H1 (cell line): Measurements from ENCODE around the gene QSOX2. TPM values are rescaled to one million over a fixed set of nuclear protein-coding genes. Genes with fewer than 3 reads are reported as not detected.
A peak's percentile ranks its signal among the peaks of the same experiment; 100 is the strongest.

Experiments used
- CTCF ChIA-PET: fragments of 300-600 bp; sonication (Branson Sonifier 250); formaldehyde crosslinking; loops from one replicate; lab custom pipeline; 2021; ENCODE audit not compliant: partially characterized antibody; lab: Charles Lee
- POLR2A ChIA-PET: fragments of 300-600 bp; sonication (Branson Sonifier 250); formaldehyde crosslinking; loops from one replicate; lab custom pipeline; 2021; ENCODE audit warnings: inconsistent platforms; ENCODE audit not compliant: partially characterized antibody; lab: Charles Lee
- DNase-seq, 2 experiments: peaks; one replicate each; pipeline versions ENCODE4 v3.0.0 to v3.0.0-alpha.2; 2010 to 2022; ENCODE audit warnings: low spot score in 2 of 2, low read depth in 1 of 2, mixed read lengths in 1 of 2
- FAIRE-seq: peaks from 2 replicates; lab custom pipeline; 2011; peaks lifted over from hg19 to GRCh38; lab: Jason Lieb, UNC
- H2AFZ ChIP-seq: 2 replicates; pipeline ENCODE4 v1.8.1; 2012; ENCODE audit warnings: low read length, inconsistent platforms
- H2AK5ac ChIP-seq: 2 replicates; pipeline ENCODE4 v1.6.1; 2013; ENCODE audit warnings: low read depth, low read length
- H2BK120ac ChIP-seq: replicated peaks from 2 replicates; pipeline ENCODE3; 2013; ENCODE audit warnings: low read depth, low read length, inconsistent platforms
- H2BK12ac ChIP-seq: 2 replicates; pipeline ENCODE4 v1.6.1; 2013; ENCODE audit warnings: low read depth, low read length
- H2BK15ac ChIP-seq: 2 replicates; pipeline ENCODE4 v1.6.1; 2013; ENCODE audit warnings: low read length
- H2BK20ac ChIP-seq: 2 replicates; pipeline ENCODE4 v1.6.1; 2013; ENCODE audit warnings: low read length
- H2BK5ac ChIP-seq: 2 replicates; pipeline ENCODE4 v1.6.1; 2013; ENCODE audit warnings: low read depth, low read length
- H3K14ac ChIP-seq: 2 replicates; pipeline ENCODE4 v1.6.1; 2013; ENCODE audit warnings: inconsistent platforms; ENCODE audit not compliant: insufficient read length
- H3K18ac ChIP-seq: 2 replicates; pipeline ENCODE4 v1.6.1; 2013; ENCODE audit warnings: low read length; ENCODE audit errors: extremely low read depth
- H3K23ac ChIP-seq: 2 replicates; pipeline ENCODE4 v1.6.1; 2013; ENCODE audit warnings: inconsistent platforms; ENCODE audit not compliant: insufficient read length
- H3K23me2 ChIP-seq: 2 replicates; pipeline ENCODE4 v1.6.1; 2013; ENCODE audit warnings: low read depth, low read length
- H3K27ac ChIP-seq: 2 replicates; pipeline ENCODE4 v1.6.1; 2011; ENCODE audit warnings: low read depth, low read length, inconsistent platforms
- H3K27me3 ChIP-seq, 4 experiments: replicated peaks in 1 of 4; 1 replicate in 1 of 4; 2 replicates in 3 of 4; pipeline versions ENCODE4 v1.6.1 to v1.8.1; 2011 to 2013; ENCODE audit warnings: low read length in 3 of 4, mild to moderate bottlenecking in 3 of 4, inconsistent platforms in 2 of 4, mixed read lengths in 2 of 4, moderate library complexity in 1 of 4; ENCODE audit not compliant: control insufficient read depth in 3 of 4, insufficient read depth in 3 of 4; ENCODE audit errors: extremely low read depth in 1 of 4
- H3K36me3 ChIP-seq, 4 experiments: 2 replicates each; pipeline versions ENCODE4 v1.6.1 to v1.8.1; 2011 to 2013; ENCODE audit warnings: mild to moderate bottlenecking in 4 of 4, low read length in 3 of 4, moderate library complexity in 2 of 4, control low read depth in 1 of 4, inconsistent platforms in 1 of 4; ENCODE audit not compliant: insufficient read depth in 4 of 4, control insufficient read depth in 2 of 4
- H3K4ac ChIP-seq: replicated peaks from 2 replicates; pipeline ENCODE3; 2013; ENCODE audit warnings: low read length, low read depth, mixed read lengths, inconsistent platforms; ENCODE audit not compliant: insufficient read length
- H3K4me1 ChIP-seq, 4 experiments: replicated peaks in 1 of 4; 1 replicate in 1 of 4; 2 replicates in 3 of 4; pipeline versions ENCODE4 v1.6.1 to v1.8.1; 2011 to 2013; ENCODE audit warnings: low read length in 3 of 4, inconsistent platforms in 2 of 4, mixed read lengths in 1 of 4; ENCODE audit not compliant: insufficient read depth in 4 of 4, control insufficient read depth in 3 of 4
- H3K4me2 ChIP-seq, 2 experiments: 2 replicates each; pipeline versions ENCODE4 v1.6.1 to v1.8.1; 2011 to 2013; ENCODE audit warnings: low read depth in 2 of 2, low read length in 2 of 2, control low read depth in 1 of 2, inconsistent platforms in 1 of 2, mild to moderate bottlenecking in 1 of 2; ENCODE audit not compliant: insufficient read depth in 1 of 2
- H3K4me3 ChIP-seq, 4 experiments: fragments of 200-600, 300-600 bp in 1 of 4; sonication (generic), shearing (Covaris generic), sonication (Bioruptor Twin) in 1 of 4; 2 replicates each; pipeline versions ENCODE4 v1.5.1 to v1.8.1; 2011 to 2016; ENCODE audit warnings: low read length in 4 of 4, low read depth in 3 of 4, control low read depth in 2 of 4, inconsistent platforms in 2 of 4, mild to moderate bottlenecking in 2 of 4, mixed read lengths in 1 of 4, moderate library complexity in 1 of 4; ENCODE audit not compliant: insufficient read depth in 2 of 4; ENCODE audit errors: extremely low read depth in 1 of 4
- H3K56ac ChIP-seq: replicated peaks from 2 replicates; pipeline ENCODE3; 2013; ENCODE audit warnings: low read depth, mild to moderate bottlenecking, mixed read lengths, low read length, inconsistent platforms; ENCODE audit not compliant: insufficient read length
- H3K79me1 ChIP-seq: 2 replicates; pipeline ENCODE4 v1.6.1; 2013; ENCODE audit warnings: low read depth, low read length, control low read depth
- H3K79me2 ChIP-seq, 2 experiments: 2 replicates each; pipeline versions ENCODE4 v1.6.1 to v1.8.1; 2012 to 2013; ENCODE audit warnings: low read length in 2 of 2, mild to moderate bottlenecking in 2 of 2, inconsistent platforms in 1 of 2; ENCODE audit not compliant: insufficient read depth in 2 of 2, control insufficient read depth in 1 of 2
- H3K9ac ChIP-seq, 4 experiments: replicated peaks in 1 of 4; 1 replicate in 1 of 4; 2 replicates in 3 of 4; pipeline versions ENCODE4 v1.6.1 to v1.8.1; 2011 to 2013; ENCODE audit warnings: low read depth in 3 of 4, low read length in 3 of 4, control low read depth in 2 of 4, mild to moderate bottlenecking in 2 of 4, moderate library complexity in 2 of 4, inconsistent platforms in 1 of 4; ENCODE audit errors: extremely low read depth in 1 of 4
- H3K9me3 ChIP-seq, 2 experiments: 2 replicates each; pipeline versions ENCODE4 v1.6.1 to v1.8.1; 2012 to 2013; ENCODE audit warnings: mild to moderate bottlenecking in 2 of 2, moderate library complexity in 2 of 2, control low read depth in 1 of 2, inconsistent platforms in 1 of 2, low read depth in 1 of 2, low read length in 1 of 2, mixed read lengths in 1 of 2; ENCODE audit not compliant: insufficient read depth in 2 of 2
- H4K20me1 ChIP-seq, 2 experiments: replicated peaks in 1 of 2; 2 replicates each; pipeline versions ENCODE3 to v1.8.1; 2011 to 2013; ENCODE audit warnings: inconsistent platforms in 2 of 2, low read length in 2 of 2, mild to moderate bottlenecking in 1 of 2; ENCODE audit not compliant: insufficient read depth in 2 of 2, control insufficient read depth in 1 of 2
- H4K5ac ChIP-seq: 2 replicates; pipeline ENCODE4 v1.6.1; 2013; ENCODE audit warnings: low read length, low read depth, mixed read lengths, inconsistent platforms; ENCODE audit not compliant: insufficient read length
- H4K8ac ChIP-seq: 2 replicates; pipeline ENCODE4 v1.8.0; 2013; ENCODE audit warnings: mild to moderate bottlenecking, moderate library complexity, low read length, inconsistent platforms; ENCODE audit not compliant: insufficient read depth; ENCODE audit errors: extremely low read depth
- H4K91ac ChIP-seq: replicated peaks from 2 replicates; pipeline ENCODE3; 2013; ENCODE audit warnings: low read length, mixed read lengths, inconsistent platforms; ENCODE audit not compliant: insufficient read length
- CTBP2 ChIP-seq: IDR thresholded peaks from 2 replicates; pipeline ENCODE4 v1.7.0; 2011; ENCODE audit warnings: borderline replicate concordance, mild to moderate bottlenecking, moderate library complexity, mixed read lengths, low read length; ENCODE audit not compliant: insufficient read depth, insufficient read length
- RNF2 ChIP-seq: fragments of 200-900, 300-1000 bp; sonication (generic); IDR thresholded peaks from 2 replicates; pipeline ENCODE4 v1.7.1; 2016; ENCODE audit warnings: borderline replicate concordance, low read depth, mild to moderate bottlenecking, antibody characterized with exemption, low read length; ENCODE audit not compliant: poor library complexity, severe bottlenecking; ENCODE audit errors: missing control alignments
- TAF1 ChIP-seq: IDR thresholded peaks from 2 replicates; pipeline ENCODE4 v1.6.1; 2011; ENCODE audit warnings: mild to moderate bottlenecking, low read depth, low read length
- TCF12 ChIP-seq: IDR thresholded peaks from 2 replicates; pipeline ENCODE4 v1.6.1; 2011; ENCODE audit warnings: low read depth, mild to moderate bottlenecking, low read length
- whole genome bisulfite sequencing, 2 experiments: shearing (Covaris generic) in 1 of 2; methylation state at CpG; one replicate each; pipeline versions ENCODE4 v1.1.6 to v1.1.7; 2013 to 2015; ENCODE audit warnings: low lambda C conversion rate in 2 of 2, mixed read lengths in 2 of 2, inconsistent platforms in 1 of 2, low coverage in 1 of 2, missing lambda C conversion rate in 1 of 2; ENCODE audit not compliant: insufficient replicate concordance in 2 of 2, insufficient coverage in 1 of 2, insufficient read length in 1 of 2; ENCODE audit errors: extremely low coverage in 1 of 2, missing lambda C conversion rate in 1 of 2; 5-methylcytosine and 5-hydroxymethylcytosine counted together
- polyA plus RNA-seq, 7 experiments: library from polyadenylated mRNA; depleted of rRNA in 3 of 7; stranded (reverse) in 5 of 7; unstranded in 2 of 7; fragments of >200 nt in 5 of 7; fragments of 200-250 nt in 2 of 7; gene quantifications; 1 replicate in 5 of 7; 2 replicates in 1 of 7; 4 replicates in 1 of 7; pipeline versions ENCODE4 v1.2.1 to v1.2.3, GENCODE V29; 2011 to 2013; ENCODE audit warnings: missing spikeins in 2 of 7, mixed read lengths in 2 of 7
- total RNA-seq: library from RNA; stranded (reverse); fragmentation: NEBNext Ultra II Directional; extraction: Animal tissue kit (Norgen Biotek cat#: 25700); gene quantifications from 2 replicates; pipeline ENCODE4 v1.2.1, GENCODE V29; 2021

The QSOX2 gene
- total and polyA plus RNA-seq, 2 of the 8 experiments (the other 6 are each of a cell fraction or from before 2014, with no cell fraction given): 18.0 to 28.6 TPM

- Histone ChIP-seq H3K27ac (no peak overlapping the region), H2AK5ac (no peak overlapping the region), H3K27me3 (peaks cover 0 to 7% (median 1%) of the 10 kb centered on the region in 4 experiments; a peak in 4 of 7 replicates), H2BK20ac (no peak overlapping the region), H2BK15ac (no peak overlapping the region), H2BK120ac (no peak overlapping the region), H4K8ac (no peak overlapping the region), H3K79me2 (peaks cover 9 to 58% of the 10 kb centered on the region in 2 experiments), H3K79me1 (peaks cover 17% of the 10 kb centered on the region), H3K9me3 (no peaks in the 10 kb centered on the region), H3K4me3 (peak overlapping the region; percentile 81 to 96 (median 87)), H3K4ac (no peak overlapping the region), H3K23ac (no peak overlapping the region), H2BK12ac (no peak overlapping the region), H3K56ac (no peak overlapping the region), H4K20me1 (peaks cover 19 to 32% of the 10 kb centered on the region in 2 experiments), H3K36me3 (peaks cover 0 to 3% (median 1%) of the 10 kb centered on the region in 4 experiments; a peak in 2 of 8 replicates), H4K91ac (no peak overlapping the region), H3K4me1 (peaks cover 3 to 21% (median 13%) of the 10 kb centered on the region in 4 experiments), H3K4me2 (peak overlapping the region; percentile 86 to 98), H4K5ac (no peak overlapping the region), H2BK5ac (no peak overlapping the region), H3K14ac (no peak overlapping the region), H3K23me2 (no peaks in the 10 kb centered on the region; the same call in 1 of the 2 replicates), H2AFZ (no peak overlapping the region), H3K18ac (no peak overlapping the region), H3K9ac (peak overlapping the region in 3 of 4 experiments; percentile 51 to 89 (median 65); a peak in 3 of 7 replicates)
- FAIRE-seq (no peak), DNase-seq (no peak)
- no peak for TF ChIP-seq CTBP2
- TF ChIP-seq RNF2: no peak
- no peak for TF ChIP-seq TCF12
- TF ChIP-seq TAF1: no peak
- CTCF ChIA-PET: interaction anchor here (1.0 to 1.2 kb wide), 2 partner anchors 13 to 240 kb away, joined by 3 read pairs; no protein-coding TSS in a partner anchor
- POLR2A ChIA-PET: interaction anchor here (0.9 to 1.4 kb wide), 4 partner anchors 9 to 23 kb away, joined by 3 to 5 read pairs (median 4); no protein-coding TSS in a partner anchor
- WGBS, 2 experiments: 38% methylated on average over 11 of the region's 11 CpGs; no CpG with 5 or more reads in 1 of the 2 experiments
These were observed 1.3 kb downstream of the QSOX2 start for GRCh38 chr9:136244122-136244968.
